Astrocyte (in vitro differentiated cells and primary cell): ENCODE data around the gene TRPV2. TPM values are rescaled to one million over a fixed set of nuclear protein-coding genes. Genes with fewer than 3 reads are reported as not detected.
A peak's percentile ranks its signal among the peaks of the same experiment; 100 is the strongest.

Source experiments
- DNase-seq: peaks from one replicate; pipeline ENCODE4 v3.0.0-alpha.2; 2010; ENCODE audit warnings: low read depth
- FAIRE-seq: peaks from 2 replicates; lab custom pipeline; 2011; peaks lifted over from hg19 to GRCh38; lab: Jason Lieb, UNC
- H2AFZ ChIP-seq: 2 replicates; pipeline ENCODE4 v1.6.0; 2012; ENCODE audit warnings: low read depth, low read length, inconsistent platforms
- H3K27ac ChIP-seq: 2 replicates; pipeline ENCODE4 v1.5.1; 2011; ENCODE audit warnings: low read depth, low read length, inconsistent platforms
- H3K27me3 ChIP-seq: 2 replicates; pipeline ENCODE4 v1.6.0; 2011; ENCODE audit warnings: low read length, inconsistent platforms; ENCODE audit not compliant: insufficient read depth
- H3K36me3 ChIP-seq: 2 replicates; pipeline ENCODE4 v1.5.1; 2011; ENCODE audit warnings: low read length, inconsistent platforms; ENCODE audit not compliant: insufficient read depth
- H3K4me1 ChIP-seq: 2 replicates; pipeline ENCODE4 v1.5.1; 2011; ENCODE audit warnings: low read length, inconsistent platforms; ENCODE audit not compliant: insufficient read depth
- H3K4me2 ChIP-seq: 2 replicates; pipeline ENCODE4 v1.6.0; 2012; ENCODE audit warnings: low read length, inconsistent platforms
- H3K4me3 ChIP-seq: 2 replicates; pipeline ENCODE4 v1.5.1; 2011; ENCODE audit warnings: low read depth, mild to moderate bottlenecking, low read length, inconsistent platforms; ENCODE audit not compliant: insufficient read depth
- H3K79me2 ChIP-seq: 2 replicates; pipeline ENCODE4 v1.6.0; 2012; ENCODE audit warnings: mild to moderate bottlenecking, low read length, inconsistent platforms; ENCODE audit not compliant: insufficient read depth
- H3K9ac ChIP-seq: 2 replicates; pipeline ENCODE4 v1.6.0; 2012; ENCODE audit warnings: mild to moderate bottlenecking, low read length, inconsistent platforms
- H3K9me3 ChIP-seq: 2 replicates; pipeline ENCODE4 v1.5.1; 2012; ENCODE audit warnings: low read depth, mild to moderate bottlenecking, low read length, inconsistent platforms; ENCODE audit not compliant: insufficient read depth
- H4K20me1 ChIP-seq: 2 replicates; pipeline ENCODE4 v1.6.0; 2012; ENCODE audit warnings: low read length, inconsistent platforms; ENCODE audit not compliant: insufficient read depth
- H3K27ac Mint-ChIP-seq: one replicate; pipeline ENCODE4 v1.8.0; 2021; ENCODE audit warnings: mild to moderate bottlenecking, mixed read lengths; ENCODE audit not compliant: unreplicated experiment
- H3K27me3 Mint-ChIP-seq: one replicate; pipeline ENCODE4 v1.8.0; 2021; ENCODE audit warnings: low read depth, mixed read lengths; ENCODE audit not compliant: unreplicated experiment
- H3K36me3 Mint-ChIP-seq: one replicate; pipeline ENCODE4 v1.8.0; 2021; ENCODE audit warnings: low read depth, mixed read lengths; ENCODE audit not compliant: unreplicated experiment
- H3K4me1 Mint-ChIP-seq: one replicate; pipeline ENCODE4 v1.8.0; 2021; ENCODE audit warnings: low read depth, mixed read lengths; ENCODE audit not compliant: unreplicated experiment
- H3K4me3 Mint-ChIP-seq: one replicate; pipeline ENCODE4 v1.8.0; 2021; ENCODE audit warnings: mild to moderate bottlenecking, moderate library complexity, mixed read lengths; ENCODE audit not compliant: unreplicated experiment
- H3K9me3 Mint-ChIP-seq: one replicate; pipeline ENCODE4 v1.8.0; 2021; ENCODE audit warnings: mild to moderate bottlenecking, mixed read lengths; ENCODE audit not compliant: unreplicated experiment
- CTCF ChIP-seq: IDR thresholded peaks from 2 replicates; pipeline ENCODE4 v1.5.1; 2011; ENCODE audit warnings: low read depth, mild to moderate bottlenecking, inconsistent platforms, low read length, moderate library complexity; ENCODE audit not compliant: insufficient read depth
- EZH2 ChIP-seq: IDR thresholded peaks from 2 replicates; pipeline ENCODE4 v1.6.1; 2012; ENCODE audit warnings: mild to moderate bottlenecking, low read length, inconsistent platforms; ENCODE audit not compliant: insufficient read depth
- total RNA-seq: library from RNA; stranded (reverse); gene quantifications from 2 replicates; pipeline ENCODE4 v1.2.1, GENCODE V29; 2021

TRPV2 gene
- total RNA-seq, 1 donor from 2014 or later, result 0.86 TPM

GRCh38 chr17:16484445-16485175 is 69.2 kb downstream of the TRPV2 start:
- H2AFZ ChIP-seq, result peak overlapping the region; percentile 87
- no peaks in the 10 kb centered on the region for H3K9me3 ChIP-seq
- no peaks in the 10 kb centered on the region for H3K9me3 Mint-ChIP-seq
- no peak for TF ChIP-seq EZH2
- no peak for TF ChIP-seq CTCF
- H3K27me3 Mint-ChIP-seq, result peaks cover 33% of the 10 kb centered on the region
- H3K4me3 ChIP-seq, result peak overlapping the region; percentile 33
- peaks cover 15% of the 10 kb centered on the region for H3K4me1 Mint-ChIP-seq
- H4K20me1 ChIP-seq, result no peaks in the 10 kb centered on the region
- H3K4me3 Mint-ChIP-seq, result no peak overlapping the region
- no peak overlapping the region for H3K27ac ChIP-seq
- H3K36me3 ChIP-seq, result no peaks in the 10 kb centered on the region
- DNase-seq (no peak), FAIRE-seq (no peak)
- peak overlapping the region; percentile 54 for H3K9ac ChIP-seq
- no peaks in the 10 kb centered on the region for H3K79me2 ChIP-seq
- peaks cover 2% of the 10 kb centered on the region for H3K27me3 ChIP-seq
- H3K36me3 Mint-ChIP-seq, result peaks cover 3% of the 10 kb centered on the region
- H3K27ac Mint-ChIP-seq, result peak overlapping the region; percentile 62
- H3K4me2 ChIP-seq, result peak overlapping the region; percentile 78
- H3K4me1 ChIP-seq, result peaks cover 20% of the 10 kb centered on the region

Other genes starting within 250 kb of the TRPV2 start
- 119 and 121 TPM in 2 replicates for gene NCOR1, start 200.0 kb upstream of the TRPV2 start, total RNA-seq
- gene PIGL, start 198.4 kb upstream of the TRPV2 start, total RNA-seq, result 21.9 and 25.5 TPM in 2 replicates
- gene CENPV, start 62.1 kb upstream of the TRPV2 start, total RNA-seq, result 25.1 and 38.8 TPM in 2 replicates
- gene UBB, start 34.5 kb upstream of the TRPV2 start, total RNA-seq, result 1,755 and 1,783 TPM in 2 replicates
- 0.36 TPM in 2 replicates for gene LRRC75A, start 76.6 kb downstream of the TRPV2 start, total RNA-seq
- gene ZNF287, start 153.6 kb downstream of the TRPV2 start, total RNA-seq, result 8.7 and 8.9 TPM in 2 replicates
- 4.8 and 5.4 TPM in 2 replicates for gene ZNF624, start 238.3 kb downstream of the TRPV2 start, total RNA-seq